Measurements from ENCODE around the gene TWF2.

GRCh38 chr3:52204337-52205073 is 34.5 kb downstream of the TWF2 start:
- TF ChIP-seq KDM5A (IDR thresholded peaks at IDR 0.05) (no peak), ZSCAN20 (CRISPR knock-in tag; IDR thresholded peaks at IDR 0.05) (no peak), SMC3 (IDR thresholded peaks at IDR 0.05) (no peak), CTCF (IDR thresholded peaks at IDR 0.05) (no peak), RFX5 (IDR thresholded peaks at IDR 0.05) (no peak), RAD21 (conservative IDR thresholded peaks at IDR 0.05 in 1 of 2, IDR thresholded peaks at IDR 0.05 in 1 of 2) (no peak), POLR2A (IDR thresholded peaks at IDR 0.05; ENCODE audit: low read length) (no peak), USF2 (IDR thresholded peaks at IDR 0.05) (no peak), FOSL2 (IDR thresholded peaks at IDR 0.05) (no peak), FOSL2 (CRISPR knock-in tag; IDR thresholded peaks at IDR 0.05) (no peak)

Data from A549 (cell line).